Neural progenitor cell (in vitro differentiated cells): ENCODE results near the gene CLDN22. TPM values are rescaled to one million over a fixed set of nuclear protein-coding genes. Genes with fewer than 3 reads are reported as not detected.

ENCODE experiments used
- DNase-seq: peaks from one replicate; pipeline ENCODE4 v3.0.0-alpha.2; 2016; ENCODE audit warnings: low spot score
- H2AFZ ChIP-seq: fragments of 200-600 bp; sonication (generic); replicated peaks from 2 replicates; pipeline ENCODE4 v1.6.1; 2016; ENCODE audit warnings: antibody characterized with exemption
- H3F3A ChIP-seq: fragments of 200-600 bp; sonication (generic); 2 replicates; pipeline ENCODE4 v1.6.1; 2016; ENCODE audit warnings: antibody characterized with exemption, low read depth
- H3K27ac ChIP-seq: fragments of 200-600 bp; sonication (generic); 2 replicates; pipeline ENCODE4 v1.5.1; 2016; ENCODE audit warnings: mild to moderate bottlenecking
- H3K27me3 ChIP-seq: fragments of 200-600 bp; sonication (generic); 2 replicates; pipeline ENCODE4 v1.6.1; 2016; ENCODE audit warnings: mild to moderate bottlenecking, moderate library complexity
- H3K36me3 ChIP-seq: fragments of 200-600 bp; sonication (generic); 2 replicates; pipeline ENCODE4 v1.5.1; 2016
- H3K4me1 ChIP-seq: fragments of 200-600 bp; sonication (generic); 2 replicates; pipeline ENCODE4 v1.6.1; 2016; ENCODE audit warnings: mixed run types
- H3K4me2 ChIP-seq: fragments of 200-600 bp; sonication (generic); 2 replicates; pipeline ENCODE4 v1.6.1; 2016
- H3K4me3 ChIP-seq: fragments of 200-600 bp; sonication (generic); 2 replicates; pipeline ENCODE4 v1.5.1; 2016
- H3K79me2 ChIP-seq: fragments of 200-600 bp; sonication (generic); 2 replicates; pipeline ENCODE4 v1.6.1; 2016; ENCODE audit warnings: low read depth
- H3K9ac ChIP-seq: fragments of 200-600 bp; sonication (generic); 2 replicates; pipeline ENCODE4 v1.6.1; 2016
- H3K9me3 ChIP-seq: fragments of 200-600 bp; sonication (generic); 2 replicates; pipeline ENCODE4 v1.5.1; 2016; ENCODE audit warnings: low read depth
- H4K20me1 ChIP-seq: fragments of 200-600 bp; sonication (generic); 2 replicates; pipeline ENCODE4 v1.6.1; 2016; ENCODE audit warnings: low read depth
- H3K27ac Mint-ChIP-seq: 3 replicates; pipeline ENCODE4 v1.8.0; 2021; ENCODE audit warnings: mixed read lengths
- H3K27me3 Mint-ChIP-seq: 2 replicates; pipeline ENCODE4 v1.8.0; 2022; ENCODE audit warnings: low read depth, mild to moderate bottlenecking, inconsistent platforms, moderate library complexity, mixed read lengths; ENCODE audit not compliant: insufficient read depth
- H3K36me3 Mint-ChIP-seq: 3 replicates; pipeline ENCODE4 v1.8.0; 2021; ENCODE audit warnings: mixed read lengths
- H3K4me1 Mint-ChIP-seq: 3 replicates; pipeline ENCODE4 v1.8.0; 2021; ENCODE audit warnings: mixed read lengths
- H3K4me3 Mint-ChIP-seq: 3 replicates; pipeline ENCODE4 v1.8.0; 2021; ENCODE audit warnings: mild to moderate bottlenecking, moderate library complexity, mixed read lengths
- H3K9me3 Mint-ChIP-seq: 3 replicates; pipeline ENCODE4 v1.8.0; 2020; ENCODE audit warnings: mixed read lengths
- CTCF ChIP-seq: fragments of 200-600 bp; sonication (generic); IDR thresholded peaks from 2 replicates; pipeline ENCODE4 v1.5.1; 2017; ENCODE audit warnings: antibody characterized with exemption, mild to moderate bottlenecking
- EZH2 ChIP-seq: fragments of 200-600 bp; sonication (generic); IDR thresholded peaks from 2 replicates; pipeline ENCODE4 v1.6.1; 2017; ENCODE audit warnings: antibody characterized with exemption, mild to moderate bottlenecking, moderate library complexity
- EZH2phosphoT487 ChIP-seq: fragments of 200-600 bp; sonication (generic); IDR thresholded peaks from 2 replicates; pipeline ENCODE4 v1.6.1; 2017; ENCODE audit warnings: antibody characterized with exemption
- total RNA-seq: library from RNA; depleted of rRNA; stranded (reverse); fragments of >200 nt; gene quantifications from 2 replicates; pipeline ENCODE4 v1.2.3, GENCODE V29; 2015; ENCODE audit warnings: low replicate concordance

CLDN22 gene
- total RNA-seq, 1 donor from 2014 or later, result not detected

GRCh38 chr4:183276106-183276505 lies 44.0 kb downstream of the CLDN22 start:
- H3K4me1 ChIP-seq, result no peaks in the 10 kb centered on the region
- H3K4me1 Mint-ChIP-seq, result no peaks in the 10 kb centered on the region

GRCh38 chr4:183272384-183272783 lies 47.7 kb downstream of the CLDN22 start:
- Histone ChIP-seq H3K4me3 (no peak overlapping the region), H3K9ac (no peak overlapping the region), H3F3A (no peaks in the 10 kb centered on the region), H3K36me3 (peaks cover 36% of the 10 kb centered on the region), H3K4me1 (no peaks in the 10 kb centered on the region), H3K27ac (no peak overlapping the region), H3K27me3 (no peaks in the 10 kb centered on the region), H2AFZ (no peak overlapping the region), H3K9me3 (peaks cover 26% of the 10 kb centered on the region), H4K20me1 (no peaks in the 10 kb centered on the region), H3K79me2 (no peaks in the 10 kb centered on the region), H3K4me2 (no peak overlapping the region)
- Mint-ChIP-seq H3K4me3 (no peak overlapping the region), H3K36me3 (peaks cover 44% of the 10 kb centered on the region), H3K27me3 (no peaks in the 10 kb centered on the region), H3K27ac (no peak overlapping the region), H3K9me3 (peaks cover 21% of the 10 kb centered on the region), H3K4me1 (no peaks in the 10 kb centered on the region)
- TF ChIP-seq EZH2phosphoT487 (no peak), CTCF (no peak), EZH2 (no peak)
- DNase-seq, result no peak

More at GRCh38 chr4:183276106-183276505, 44.0 kb downstream of the CLDN22 start:
- Mint-ChIP-seq H3K27ac (no peak overlapping the region), H3K27me3 (no peaks in the 10 kb centered on the region), H3K9me3 (peaks cover 21% of the 10 kb centered on the region), H3K4me3 (no peak overlapping the region), H3K36me3 (peaks cover 39% of the 10 kb centered on the region)
- Histone ChIP-seq H3K9ac (no peak overlapping the region), H3K4me2 (no peak overlapping the region), H3K27me3 (no peaks in the 10 kb centered on the region), H3K79me2 (no peaks in the 10 kb centered on the region), H3K4me3 (no peak overlapping the region), H2AFZ (no peak overlapping the region), H4K20me1 (no peaks in the 10 kb centered on the region), H3K36me3 (peaks cover 45% of the 10 kb centered on the region), H3K27ac (no peak overlapping the region), H3F3A (no peaks in the 10 kb centered on the region), H3K9me3 (peaks cover 26% of the 10 kb centered on the region)
- DNase-seq, result no peak
- no peak for TF ChIP-seq EZH2phosphoT487
- TF ChIP-seq EZH2, result no peak
- no peak for TF ChIP-seq CTCF

- no peaks in the 10 kb centered on the region for H3K4me1 Mint-ChIP-seq
- H3K27ac Mint-ChIP-seq, result no peak overlapping the region
- DNase-seq, result no peak
- no peaks in the 10 kb centered on the region for H3F3A ChIP-seq
- H3K9me3 ChIP-seq, result peaks cover under 1% of the 10 kb centered on the region
- peaks cover 29% of the 10 kb centered on the region for H3K36me3 Mint-ChIP-seq
- H3K79me2 ChIP-seq, result no peaks in the 10 kb centered on the region
- H3K27me3 ChIP-seq, result no peaks in the 10 kb centered on the region
- no peak overlapping the region for H3K27ac ChIP-seq
- no peaks in the 10 kb centered on the region for H3K4me1 ChIP-seq
- H3K27me3 Mint-ChIP-seq, result no peaks in the 10 kb centered on the region
- H4K20me1 ChIP-seq, result no peaks in the 10 kb centered on the region
- TF ChIP-seq EZH2 (no peak), CTCF (no peak), EZH2phosphoT487 (no peak)
- H3K4me2 ChIP-seq, result no peak overlapping the region
- H3K4me3 Mint-ChIP-seq, result no peak overlapping the region
- H3K9ac ChIP-seq, result no peak overlapping the region
- H2AFZ ChIP-seq, result no peak overlapping the region
- no peaks in the 10 kb centered on the region for H3K9me3 Mint-ChIP-seq
- peaks cover 12% of the 10 kb centered on the region for H3K36me3 ChIP-seq
- H3K4me3 ChIP-seq, result no peak overlapping the region
Observed at GRCh38 chr4:183268556-183268955, 51.5 kb downstream of the CLDN22 start.

Other genes with a start within 250 kb of the CLDN22 start
- 31.7 and 39.6 TPM in 2 replicates for gene WWC2, start 221.0 kb downstream of the CLDN22 start, total RNA-seq
- not detected in 2 replicates for gene CLDN24, start 2.1 kb upstream of the CLDN22 start, total RNA-seq
- gene CDKN2AIP, start 124.4 kb upstream of the CLDN22 start, total RNA-seq, result 35.3 and 38.1 TPM in 2 replicates
- 20.9 and 38.0 TPM in 2 replicates for gene ING2, start 184.8 kb upstream of the CLDN22 start, total RNA-seq